Suprapubic skin (tissue), 4 donors: ENCODE data around the gene TNIK.

Experiments used
- CTCF ChIP-seq, 2 donors: fragments of 200-600 bp in 1 of 2; fragments of 450-650 bp in 1 of 2; sonication (generic) in 1 of 2; IDR thresholded peaks; one replicate each; pipeline ENCODE4 v1.5.1; 2016 to 2019; ENCODE audit warnings: antibody characterized with exemption in 2 of 2, mild to moderate bottlenecking in 1 of 2, moderate library complexity in 1 of 2
- EP300 ChIP-seq: sonication (generic); formaldehyde crosslinking; IDR thresholded peaks from one replicate; pipeline ENCODE4 v1.6.1; 2017; ENCODE audit warnings: antibody characterized with exemption
- POLR2A ChIP-seq, 2 donors: fragments of 450-650 bp; IDR thresholded peaks; one replicate each; pipeline ENCODE4 v1.6.1; 2017; ENCODE audit warnings: antibody characterized with exemption in 2 of 2, mild to moderate bottlenecking in 2 of 2, moderate library complexity in 2 of 2
- POLR2AphosphoS5 ChIP-seq, 3 donors: sonication (generic); formaldehyde crosslinking; IDR thresholded peaks; one replicate each; pipeline ENCODE4 v1.6.1; 2017; ENCODE audit warnings: antibody characterized with exemption in 3 of 3

GRCh38 chr3:171267104-171267503 is 193.1 kb downstream of the TNIK start:
- TF ChIP-seq CTCF (IDR thresholded peaks at IDR 0.05) (no peak), POLR2AphosphoS5 (IDR thresholded peaks at IDR 0.05) (no peak), POLR2A (IDR thresholded peaks at IDR 0.05) (no peak), EP300 (no peak)
